ENCODE data around the gene SLC25A18.

SLC25A18 gene

DNA sequence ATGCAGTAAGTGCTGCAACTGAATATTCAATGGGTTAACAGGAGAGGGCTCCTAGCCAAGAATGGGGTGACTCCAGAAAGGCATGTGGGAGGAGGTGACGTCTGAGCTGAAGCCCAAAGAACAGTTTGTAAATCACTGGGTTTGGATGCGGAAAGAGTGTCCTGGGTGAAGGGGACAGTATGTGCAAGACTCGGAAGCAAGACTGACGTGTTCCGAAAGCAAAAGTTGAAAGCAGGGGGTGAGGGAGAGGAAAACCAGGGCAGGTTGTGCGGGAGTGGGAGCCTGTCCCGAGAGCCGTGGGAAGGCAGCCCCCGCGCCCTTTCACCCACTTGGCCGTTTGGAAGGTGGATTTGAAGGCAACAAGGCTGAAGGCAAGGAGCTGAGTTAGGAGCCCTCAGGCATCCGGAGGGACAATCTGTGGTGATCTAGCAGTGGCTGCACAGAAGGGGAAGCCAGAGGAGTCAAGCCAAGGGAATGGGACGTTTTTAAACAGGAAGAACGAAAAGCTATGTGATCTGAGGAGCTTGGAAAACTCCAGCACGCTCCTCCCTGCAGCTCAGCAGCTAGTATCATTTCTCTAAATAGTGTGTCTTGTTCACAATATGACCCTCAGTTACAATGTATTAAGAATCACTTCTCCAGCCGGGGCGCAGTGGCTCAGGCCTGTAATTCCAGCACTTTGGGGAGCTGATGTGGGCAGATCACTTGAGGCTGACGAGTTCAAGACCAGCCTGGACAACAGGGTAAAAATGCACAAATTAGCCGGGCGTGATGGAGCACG is 7.7 kb downstream of the SLC25A18 start:
- no peak for DNase-seq (ENCODE audit: low read depth in 2 of 2)

GRCh38 chr22:17575151-17575550 is 11.9 kb downstream of the SLC25A18 start:
- DNase-seq (ENCODE audit: low read depth in 2 of 2): no peak

- DNase-seq (ENCODE audit: low read depth in 2 of 2): no peak
These were observed 12.4 kb downstream of the SLC25A18 start for GRCh38 chr22:17575681-17576080.

DNA sequence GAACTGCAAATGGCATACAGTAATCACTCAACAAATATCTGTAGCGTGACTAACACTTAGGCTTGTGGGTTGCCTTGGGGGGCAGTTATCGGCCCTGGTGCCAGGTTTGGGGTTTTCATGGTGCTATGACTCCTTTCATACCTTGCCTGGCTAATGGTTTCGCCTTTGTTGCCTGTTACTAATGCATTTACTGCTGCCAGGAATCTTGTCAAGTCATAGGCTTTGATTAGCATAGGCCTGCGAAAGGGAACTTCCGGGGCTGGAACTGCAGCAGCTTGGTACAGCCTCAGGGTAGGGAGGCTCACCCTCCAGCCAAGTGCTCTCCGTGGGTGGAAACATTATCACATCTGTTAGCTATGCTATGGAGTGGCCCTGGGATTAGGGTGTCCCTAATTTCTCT is 13.2 kb downstream of the SLC25A18 start:
- DNase-seq (ENCODE audit: low read depth in 2 of 2): no peak

DNA sequence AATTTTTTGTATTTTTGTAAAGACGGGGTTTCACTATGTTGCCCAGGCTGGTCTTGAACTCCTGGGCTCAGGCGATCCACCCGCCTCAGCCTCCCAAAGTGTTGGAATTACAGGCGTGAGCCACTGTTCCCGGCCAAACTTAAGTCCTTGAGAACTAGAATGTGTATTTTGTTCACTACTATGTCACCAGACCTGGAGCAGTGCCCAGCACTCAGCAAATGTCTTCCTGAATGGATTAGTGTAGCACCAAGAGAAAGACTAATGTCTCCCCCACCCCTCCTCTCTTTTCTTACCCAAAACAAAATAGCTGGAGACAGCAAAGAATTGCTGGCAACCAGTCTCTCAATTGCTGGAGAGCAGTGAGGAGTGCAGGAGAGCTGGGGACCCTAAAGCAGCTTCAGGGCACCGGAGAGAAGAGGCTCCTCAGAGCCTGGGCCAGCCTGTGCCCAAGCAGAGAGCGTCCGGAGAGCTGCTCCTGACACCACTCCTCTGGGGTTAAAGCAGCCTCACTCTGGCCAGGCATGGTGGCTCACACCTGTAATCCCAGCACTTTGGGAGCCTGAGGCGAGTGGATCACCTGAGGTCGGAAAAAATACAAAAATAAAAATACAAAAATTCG is 14.9 kb downstream of the SLC25A18 start:
- DNase-seq (ENCODE audit: low read depth in 2 of 2): no peak

DNA sequence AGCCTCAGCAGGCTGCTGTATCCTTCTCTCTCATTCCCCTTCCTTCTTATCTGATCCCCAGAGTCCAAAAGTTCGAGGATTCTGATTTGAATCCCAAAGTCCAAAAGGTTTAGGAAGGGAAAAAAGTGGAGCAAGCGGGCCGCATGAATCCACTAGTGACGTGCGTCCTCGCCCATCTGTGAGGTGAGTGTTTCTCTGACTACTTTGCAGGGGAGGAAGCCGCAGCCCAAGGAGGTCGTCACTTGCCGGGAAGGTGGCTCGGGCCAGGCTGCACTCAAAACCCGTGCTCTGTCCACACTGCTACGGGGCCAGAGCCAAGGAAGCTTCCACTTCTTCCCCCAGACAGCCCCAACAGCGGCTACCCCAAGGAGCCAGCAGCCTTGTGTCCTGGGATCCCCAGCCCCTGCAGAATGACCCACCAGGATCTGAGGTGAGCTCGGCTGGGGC is 16.3 kb downstream of the SLC25A18 start:
- DNase-seq (ENCODE audit: low read depth in 2 of 2): no peak

GRCh38 chr22:17580441-17581031 is 17.2 kb downstream of the SLC25A18 start:
- no peak for DNase-seq (ENCODE audit: low read depth in 2 of 2)

GRCh38 chr22:17581056-17581455 is 17.8 kb downstream of the SLC25A18 start:
- DNase-seq (ENCODE audit: low read depth in 2 of 2): no peak

DNA sequence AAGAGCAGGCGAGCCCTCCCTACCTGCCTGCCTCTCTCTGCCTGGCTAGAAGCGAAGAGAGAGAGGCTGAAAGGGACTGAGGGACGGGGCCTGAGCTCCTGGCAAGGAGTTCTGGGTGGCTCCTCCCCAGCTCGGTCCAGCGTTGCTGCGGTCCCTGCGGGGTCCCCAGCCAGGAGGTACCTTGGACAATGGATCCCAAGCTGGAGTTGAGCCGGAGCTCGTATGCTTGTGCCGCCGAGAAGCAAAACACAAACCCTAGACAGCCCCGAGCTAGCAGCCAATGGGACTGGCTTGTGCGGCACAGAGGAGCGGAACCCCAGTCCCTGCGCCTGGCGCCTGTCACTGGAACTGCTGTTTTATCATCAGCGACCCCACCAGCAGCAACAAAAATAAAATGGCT is 18.3 kb downstream of the SLC25A18 start:
- DNase-seq (ENCODE audit: low read depth in 2 of 2): no peak

DNA sequence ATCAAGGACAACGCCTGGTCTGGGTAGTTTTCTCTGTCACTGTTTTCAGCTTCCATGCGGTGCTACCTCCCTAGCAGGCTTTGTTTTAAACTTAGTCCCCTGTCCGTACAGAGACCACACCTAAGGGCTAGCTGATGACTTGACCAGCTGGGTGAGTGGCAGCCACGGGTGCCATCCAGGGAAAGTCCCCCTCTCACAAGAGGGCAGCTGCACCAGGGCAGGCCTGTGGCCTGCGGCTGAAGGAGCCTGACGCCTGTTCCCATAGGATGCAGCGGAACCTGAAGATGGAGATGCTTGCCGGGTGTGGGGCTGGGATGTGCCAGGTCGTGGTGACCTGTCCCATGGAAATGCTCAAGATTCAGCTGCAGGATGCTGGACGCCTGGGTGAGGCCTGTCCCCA is 19.9 kb downstream of the SLC25A18 start:
- DNase-seq (ENCODE audit: low read depth in 2 of 2): no peak

GRCh38 chr22:17586831-17587440 is 23.6 kb downstream of the SLC25A18 start:
- DNase-seq (ENCODE audit: low read depth in 2 of 2): no peak

- no peak for DNase-seq (ENCODE audit: low read depth in 2 of 2)
These were observed 24.3 kb downstream of the SLC25A18 start for GRCh38 chr22:17587629-17588028.

GRCh38 chr22:17588606-17589005 is 25.3 kb downstream of the SLC25A18 start:
- no peak for DNase-seq (ENCODE audit: low read depth in 2 of 2)

GRCh38 chr22:17589810-17590375 is 26.6 kb downstream of the SLC25A18 start:
- no peak for DNase-seq (ENCODE audit: low read depth in 2 of 2)

DNA sequence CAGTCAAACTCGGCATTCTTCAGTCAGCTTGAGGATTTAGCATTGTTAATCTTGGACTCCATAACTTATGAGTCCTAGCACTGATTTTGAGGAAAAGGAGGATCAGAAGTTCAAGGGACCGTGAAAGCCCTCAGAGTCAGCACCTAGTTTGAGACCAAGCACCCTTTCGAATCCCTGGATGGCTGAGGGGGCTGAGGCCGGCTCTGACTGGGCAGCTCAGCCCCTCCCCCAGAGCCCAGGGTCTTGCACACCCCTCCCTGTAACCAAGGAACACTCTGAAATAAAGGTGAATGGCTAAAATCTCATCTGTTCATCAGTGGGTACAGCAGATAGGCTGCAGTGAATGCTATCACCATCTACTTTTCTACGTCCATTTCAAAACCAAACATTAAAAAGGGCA is 27.3 kb downstream of the SLC25A18 start:
- no peak for DNase-seq (ENCODE audit: low read depth in 2 of 2)

- DNase-seq (ENCODE audit: low read depth in 2 of 2): no peak
These were observed 28.9 kb downstream of the SLC25A18 start for GRCh38 chr22:17592201-17592600.

DNA sequence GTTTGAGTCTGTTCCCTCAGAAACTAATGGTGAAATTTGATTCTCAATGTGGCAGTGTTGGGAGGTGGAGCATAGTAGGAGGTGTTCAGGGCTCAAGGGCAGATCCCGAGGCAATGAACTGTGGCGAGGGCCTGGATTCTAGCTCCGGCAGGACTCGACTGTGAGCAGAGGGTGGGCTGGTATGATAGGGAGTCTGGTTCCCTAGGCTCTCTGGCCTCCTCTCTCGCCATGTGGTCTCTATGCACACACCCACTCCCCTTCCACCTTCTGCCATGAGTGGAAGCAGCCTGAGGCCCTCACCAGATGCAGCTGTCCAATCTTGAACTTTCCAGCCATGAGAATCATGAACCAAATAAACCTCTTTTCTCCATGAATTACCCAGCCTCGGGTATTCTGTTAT is 32.9 kb downstream of the SLC25A18 start:
- DNase-seq (ENCODE audit: low read depth in 2 of 2): no peak

DNA sequence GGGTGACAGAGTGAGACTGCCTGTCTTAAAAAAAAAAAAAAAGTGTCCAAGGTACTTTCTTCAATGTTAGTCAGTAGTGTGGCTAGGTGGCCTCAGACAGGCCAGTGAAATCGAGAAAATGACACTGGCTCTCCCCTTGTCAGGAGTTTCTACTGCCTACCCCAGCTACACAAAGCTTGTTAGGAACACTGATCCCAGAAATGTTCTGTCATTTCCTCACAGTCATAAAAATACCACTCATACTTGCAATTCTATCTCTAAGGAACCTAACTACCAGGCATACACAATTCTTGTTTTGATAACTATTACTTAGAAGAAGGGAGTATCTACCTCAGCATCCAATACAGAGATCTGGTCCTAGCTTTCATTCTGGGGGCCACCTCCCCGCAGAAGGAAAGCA is 33.9 kb downstream of the SLC25A18 start:
- DNase-seq (ENCODE audit: low read depth in 2 of 2): no peak

DNA sequence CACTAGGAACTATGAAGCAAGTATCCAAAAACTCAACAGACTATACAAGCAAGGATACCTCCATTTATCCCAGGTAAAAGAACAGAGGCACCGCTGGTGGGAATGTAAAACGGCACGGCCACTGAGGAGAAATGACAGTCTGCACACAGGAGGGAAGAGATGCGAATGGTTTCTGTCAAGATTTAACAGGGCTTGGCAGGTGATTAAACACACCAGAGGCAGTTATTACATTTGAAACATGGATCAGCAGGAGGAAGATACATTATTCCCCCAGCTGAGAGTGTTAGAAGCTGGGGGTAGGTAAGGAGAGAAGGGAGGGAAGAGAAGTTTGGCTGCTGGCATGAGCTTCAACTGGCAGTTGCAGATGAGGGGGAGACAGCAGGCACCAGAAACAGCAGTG is 35.0 kb downstream of the SLC25A18 start:
- DNase-seq (ENCODE audit: low read depth in 2 of 2): no peak

DNA sequence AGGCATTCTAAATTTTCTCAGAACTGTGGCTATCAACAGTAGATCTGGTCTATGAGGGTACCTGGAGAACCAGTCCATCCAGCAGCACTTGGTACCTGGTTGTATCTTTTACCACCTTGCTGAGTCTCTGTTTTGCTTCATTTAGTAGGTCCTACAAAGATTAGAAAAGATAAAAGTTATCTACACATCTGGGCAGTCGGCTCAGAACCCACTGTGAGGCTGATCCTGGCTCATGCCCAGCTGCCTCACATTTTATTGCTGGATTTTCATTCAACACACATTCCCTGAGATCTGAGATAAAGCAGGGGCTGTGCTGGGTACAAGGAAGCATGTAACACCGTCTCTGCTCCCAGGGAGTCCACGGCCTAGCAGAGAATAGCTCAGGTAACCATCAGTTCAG is 37.7 kb downstream of the SLC25A18 start:
- no peak for DNase-seq (ENCODE audit: low read depth in 2 of 2)

DNA sequence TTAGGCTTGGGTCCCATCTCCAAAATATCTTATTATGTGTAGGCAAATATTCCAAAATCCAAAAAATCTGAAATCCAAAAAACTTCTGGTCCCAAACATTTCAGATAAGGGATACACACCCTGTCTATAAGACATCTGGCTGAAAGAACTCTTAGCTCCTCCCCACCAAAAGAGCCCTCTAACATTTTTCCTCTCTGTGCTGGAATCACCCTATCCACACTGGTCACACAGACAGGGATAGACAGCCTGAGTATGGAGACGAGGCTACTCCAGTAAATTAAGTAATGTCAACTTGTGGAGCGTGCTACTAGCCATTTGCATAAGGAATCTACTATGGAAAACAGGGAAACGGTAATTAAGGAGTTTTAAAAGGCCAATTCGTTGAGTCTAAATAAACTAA is 40.4 kb downstream of the SLC25A18 start:
- DNase-seq (ENCODE audit: low read depth in 2 of 2): no peak

DNA sequence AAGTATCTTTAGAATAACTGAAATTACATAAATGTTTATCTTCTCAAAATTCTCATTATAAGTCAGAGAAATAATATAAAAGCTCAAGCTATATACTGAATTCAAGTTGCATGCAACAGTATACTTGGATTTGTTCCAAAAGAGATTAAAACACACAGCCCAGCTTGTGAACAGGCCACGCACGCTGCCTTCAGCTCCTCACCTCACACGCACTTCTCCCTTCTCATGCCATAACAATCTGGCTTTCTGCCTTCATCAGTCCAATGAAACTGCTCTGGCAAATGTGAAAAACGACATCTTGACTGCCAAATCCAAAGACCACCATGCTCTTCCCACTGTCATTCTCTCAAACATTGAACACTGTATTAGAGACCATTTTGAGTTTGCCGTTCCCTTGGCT is 43.2 kb downstream of the SLC25A18 start:
- no peak for DNase-seq (ENCODE audit: low read depth in 2 of 2)
